HepG2 (cell line): ENCODE data around the gene KIF26B.

Experiments used
- CREM ChIP-seq, 2 experiments: sonication (generic) in 1 of 2; formaldehyde crosslinking in 1 of 2; IDR thresholded peaks; 2 replicates each; pipeline versions ENCODE4 v1.4.0 to v1.6.1; 2016 to 2020; ENCODE audit warnings: antibody characterized with exemption in 1 of 2, mild to moderate bottlenecking in 1 of 2, missing genetic modification reagents in 1 of 2
- MZF1 ChIP-seq: sonication (generic); formaldehyde crosslinking; IDR thresholded peaks from 2 replicates; pipeline ENCODE4 v1.8.1; 2023; ENCODE audit warnings: mild to moderate bottlenecking, missing genetic modification reagents, borderline replicate concordance
- ZBTB7A ChIP-seq: sonication (generic); formaldehyde crosslinking; IDR thresholded peaks from 2 replicates; pipeline ENCODE4 v1.8.0; 2022; ENCODE audit warnings: mild to moderate bottlenecking, missing genetic modification reagents
- ZBTB8A ChIP-seq: sonication (generic); formaldehyde crosslinking; IDR thresholded peaks from 2 replicates; pipeline ENCODE4 v1.4.0; 2020; ENCODE audit warnings: mild to moderate bottlenecking, low read depth, missing genetic modification reagents, borderline replicate concordance

DNA sequence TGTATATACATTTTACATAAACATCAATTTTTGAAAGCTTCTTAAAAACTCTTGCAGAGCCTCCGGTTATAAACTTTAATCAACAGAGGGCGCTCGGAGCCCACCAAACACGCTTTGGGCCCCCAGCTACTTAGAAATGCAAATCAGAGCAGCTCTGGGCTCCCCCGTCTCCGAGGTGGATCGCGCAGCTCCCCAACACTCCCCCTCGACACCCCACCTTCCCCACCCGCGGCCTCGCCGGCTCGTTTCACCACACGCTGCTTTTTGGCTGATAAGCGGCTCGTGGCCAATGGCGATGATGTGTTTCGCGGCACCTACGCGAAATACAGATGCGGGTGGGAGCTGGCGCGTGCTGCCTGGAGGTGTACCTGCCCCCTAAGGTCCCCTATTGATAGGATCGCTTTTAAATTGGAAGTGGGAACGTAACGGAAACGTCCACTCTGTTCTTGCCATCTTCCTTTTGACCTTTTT is 1.7 kb upstream of the KIF26B start:
- no peak for TF ChIP-seq ZBTB8A (CRISPR knock-in tag)
- no peak for TF ChIP-seq ZBTB7A
- TF ChIP-seq MZF1 (CRISPR knock-in tag), result no peak
- no peak for TF ChIP-seq CREM (IDR thresholded peaks at IDR 0.05)
- TF ChIP-seq CREM (CRISPR knock-in tag; IDR thresholded peaks at IDR 0.05), result no peak
